H9 (cell line): Measurements from ENCODE around the gene MYO7A. TPM values are rescaled to one million over a fixed set of nuclear protein-coding genes. Genes with fewer than 3 reads are reported as not detected.

ENCODE experiments used
- DNase-seq: peaks from one replicate; pipeline ENCODE4 v3.0.0-alpha.2; 2017
- H2AFZ ChIP-seq: one replicate; pipeline ENCODE4 v1.6.1; 2013; ENCODE audit warnings: mild to moderate bottlenecking, low read length, control low read depth, moderate library complexity
- H2AK5ac ChIP-seq: 2 replicates; pipeline ENCODE4 v1.6.1; 2013; ENCODE audit warnings: low read length, control low read depth, mixed read lengths; ENCODE audit not compliant: insufficient read length
- H2BK120ac ChIP-seq: one replicate; pipeline ENCODE4 v1.6.1; 2013; ENCODE audit warnings: low read depth, mild to moderate bottlenecking, low read length, control low read depth, inconsistent platforms; ENCODE audit not compliant: poor library complexity, severe bottlenecking
- H2BK12ac ChIP-seq: 2 replicates; pipeline ENCODE4 v1.6.1; 2013; ENCODE audit warnings: low read length, control low read depth, mixed read lengths, low read depth; ENCODE audit not compliant: insufficient read length
- H2BK15ac ChIP-seq: 2 replicates; pipeline ENCODE4 v1.6.1; 2013; ENCODE audit warnings: low read depth, low read length, control low read depth
- H2BK20ac ChIP-seq: one replicate; pipeline ENCODE4 v1.6.1; 2013; ENCODE audit warnings: low read depth, mild to moderate bottlenecking, low read length, control low read depth, inconsistent platforms; ENCODE audit not compliant: poor library complexity, severe bottlenecking
- H2BK5ac ChIP-seq: 2 replicates; pipeline ENCODE4 v1.6.1; 2013; ENCODE audit warnings: low read length, control low read depth, mixed read lengths; ENCODE audit not compliant: insufficient read length
- H3K14ac ChIP-seq: 2 replicates; pipeline ENCODE4 v1.6.1; 2013; ENCODE audit warnings: low read length, control low read depth; ENCODE audit not compliant: insufficient read depth
- H3K18ac ChIP-seq: 2 replicates; pipeline ENCODE4 v1.6.1; 2013; ENCODE audit warnings: low read depth, mild to moderate bottlenecking, mixed read lengths, low read length, control low read depth; ENCODE audit not compliant: insufficient read length
- H3K23ac ChIP-seq: 2 replicates; pipeline ENCODE4 v1.6.1; 2013; ENCODE audit warnings: low read length, control low read depth, mixed read lengths, low read depth; ENCODE audit not compliant: insufficient read length
- H3K23me2 ChIP-seq: 2 replicates; pipeline ENCODE4 v1.6.1; 2013; ENCODE audit warnings: low read depth, mild to moderate bottlenecking, mixed read lengths, low read length, control low read depth; ENCODE audit not compliant: insufficient read length, poor library complexity, severe bottlenecking
- H3K27ac ChIP-seq: 2 replicates; pipeline ENCODE4 v1.5.1; 2013; ENCODE audit warnings: low read length, control low read depth, mixed read lengths, low read depth; ENCODE audit not compliant: insufficient read length
- H3K27me3 ChIP-seq: 2 replicates; pipeline ENCODE4 v1.6.1; 2013; ENCODE audit warnings: low read length, control low read depth, inconsistent platforms; ENCODE audit not compliant: insufficient read depth
- H3K4ac ChIP-seq: 2 replicates; pipeline ENCODE4 v1.6.1; 2013; ENCODE audit warnings: low read depth, mild to moderate bottlenecking, control low read depth, inconsistent platforms, low read length, moderate library complexity
- H3K4me1 ChIP-seq: 2 replicates; pipeline ENCODE4 v1.6.1; 2013; ENCODE audit warnings: low read length, control low read depth, inconsistent platforms; ENCODE audit not compliant: insufficient read depth
- H3K4me2 ChIP-seq: 2 replicates; pipeline ENCODE4 v1.6.1; 2013; ENCODE audit warnings: low read length, control low read depth, mixed read lengths; ENCODE audit not compliant: insufficient read length, insufficient read depth
- H3K56ac ChIP-seq: 2 replicates; pipeline ENCODE4 v1.6.1; 2013; ENCODE audit warnings: low read depth, mild to moderate bottlenecking, mixed read lengths, low read length, control low read depth; ENCODE audit not compliant: insufficient read length
- H3K79me1 ChIP-seq: 2 replicates; pipeline ENCODE4 v1.6.1; 2013; ENCODE audit warnings: low read depth, mild to moderate bottlenecking, moderate library complexity, low read length, control low read depth, inconsistent platforms; ENCODE audit not compliant: insufficient read depth, poor library complexity, severe bottlenecking
- H3K79me2 ChIP-seq: 2 replicates; pipeline ENCODE4 v1.6.1; 2013; ENCODE audit warnings: low read length, control low read depth, inconsistent platforms; ENCODE audit not compliant: insufficient read depth
- H3K9ac ChIP-seq: 2 replicates; pipeline ENCODE4 v1.6.1; 2013; ENCODE audit warnings: low read length, control low read depth, mixed read lengths; ENCODE audit not compliant: insufficient read length; ENCODE audit errors: extremely low read depth
- H3K9me3 ChIP-seq: one replicate; pipeline ENCODE4 v1.6.1; 2013; ENCODE audit warnings: low read depth, low read length, inconsistent platforms; ENCODE audit not compliant: control insufficient read depth
- H3T11ph ChIP-seq: one replicate; pipeline ENCODE4 v1.6.1; 2013; ENCODE audit warnings: mild to moderate bottlenecking, low read length, control low read depth, inconsistent platforms
- H4K20me1 ChIP-seq: one replicate; pipeline ENCODE4 v1.6.1; 2013; ENCODE audit not compliant: control insufficient read depth, insufficient read length, insufficient read depth
- H4K5ac ChIP-seq: 2 replicates; pipeline ENCODE4 v1.6.1; 2013; ENCODE audit warnings: low read depth, mild to moderate bottlenecking, mixed read lengths, low read length, control low read depth; ENCODE audit not compliant: insufficient read length
- H4K8ac ChIP-seq: replicated peaks from 2 replicates; pipeline ENCODE4 v1.6.1; 2013; ENCODE audit warnings: low read length, control low read depth, mixed read lengths, low read depth; ENCODE audit not compliant: insufficient read length
- H4K91ac ChIP-seq: 2 replicates; pipeline ENCODE4 v1.6.1; 2013; ENCODE audit warnings: low read depth, mild to moderate bottlenecking, moderate library complexity, mixed read lengths, low read length, control low read depth; ENCODE audit not compliant: insufficient read length
- H3K27ac Mint-ChIP-seq, 3 experiments: 2 replicates in 2 of 3; 3 replicates in 1 of 3; pipeline ENCODE4 v1.8.0; 2020 to 2021; ENCODE audit warnings: mixed read lengths in 3 of 3, mild to moderate bottlenecking in 1 of 3, moderate library complexity in 1 of 3
- H3K27me3 Mint-ChIP-seq: 2 replicates; pipeline ENCODE4 v1.8.0; 2021; ENCODE audit warnings: low read depth, mild to moderate bottlenecking, moderate library complexity, mixed read lengths
- H3K36me3 Mint-ChIP-seq, 3 experiments: 2 replicates in 2 of 3; 3 replicates in 1 of 3; pipeline ENCODE4 v1.8.0; 2020 to 2021; ENCODE audit warnings: low read depth in 3 of 3, mixed read lengths in 3 of 3; ENCODE audit not compliant: insufficient read depth in 1 of 3
- H3K4me1 Mint-ChIP-seq, 2 experiments: 2 replicates each; pipeline ENCODE4 v1.8.0; 2020; ENCODE audit warnings: mixed read lengths in 2 of 2
- H3K4me3 Mint-ChIP-seq, 2 experiments: 2 replicates in 1 of 2; 3 replicates in 1 of 2; pipeline ENCODE4 v1.8.0; 2020 to 2021; ENCODE audit warnings: mild to moderate bottlenecking in 2 of 2, mixed read lengths in 2 of 2, moderate library complexity in 1 of 2
- H3K9me3 Mint-ChIP-seq, 2 experiments: 2 replicates in 1 of 2; 3 replicates in 1 of 2; pipeline ENCODE4 v1.8.0; 2020; ENCODE audit warnings: mild to moderate bottlenecking in 2 of 2, mixed read lengths in 2 of 2, moderate library complexity in 1 of 2
- WGBS: extraction: QIAGEN DNeasy Blood & Tissue Kit; methylation state at CpG from one replicate; pipeline ENCODE4 v1.1.7; 2013; ENCODE audit warnings: missing lambda C conversion rate, low lambda C conversion rate, mixed read lengths; ENCODE audit not compliant: insufficient read length; ENCODE audit errors: extremely low coverage; 5-methylcytosine and 5-hydroxymethylcytosine counted together
- total RNA-seq: library from RNA; stranded (reverse); gene quantifications from 2 replicates; pipeline ENCODE4 v1.2.1, GENCODE V29; 2021
- TF ChIP-seq, protein P1 (sequence below): fragments of 200-600 bp; sonication (generic); conservative IDR thresholded peaks from 3 replicates; pipeline ENCODE4 v1.8.0; 2021; ENCODE audit warnings: antibody characterized with exemption, mild to moderate bottlenecking

Gene MYO7A
- total RNA-seq, 1 experiment from 2014 or later, result 1.6 TPM

GRCh38 chr11:77094841-77095365 lies 33.1 kb upstream of the MYO7A start:
- H3K4me1 Mint-ChIP-seq, result peaks cover 6 to 19% of the 10 kb centered on the region in 2 experiments
- no peaks in the 10 kb centered on the region for H3K79me1 ChIP-seq
- H3T11ph ChIP-seq, result no peak overlapping the region
- TF ChIP-seq, protein P1, sequence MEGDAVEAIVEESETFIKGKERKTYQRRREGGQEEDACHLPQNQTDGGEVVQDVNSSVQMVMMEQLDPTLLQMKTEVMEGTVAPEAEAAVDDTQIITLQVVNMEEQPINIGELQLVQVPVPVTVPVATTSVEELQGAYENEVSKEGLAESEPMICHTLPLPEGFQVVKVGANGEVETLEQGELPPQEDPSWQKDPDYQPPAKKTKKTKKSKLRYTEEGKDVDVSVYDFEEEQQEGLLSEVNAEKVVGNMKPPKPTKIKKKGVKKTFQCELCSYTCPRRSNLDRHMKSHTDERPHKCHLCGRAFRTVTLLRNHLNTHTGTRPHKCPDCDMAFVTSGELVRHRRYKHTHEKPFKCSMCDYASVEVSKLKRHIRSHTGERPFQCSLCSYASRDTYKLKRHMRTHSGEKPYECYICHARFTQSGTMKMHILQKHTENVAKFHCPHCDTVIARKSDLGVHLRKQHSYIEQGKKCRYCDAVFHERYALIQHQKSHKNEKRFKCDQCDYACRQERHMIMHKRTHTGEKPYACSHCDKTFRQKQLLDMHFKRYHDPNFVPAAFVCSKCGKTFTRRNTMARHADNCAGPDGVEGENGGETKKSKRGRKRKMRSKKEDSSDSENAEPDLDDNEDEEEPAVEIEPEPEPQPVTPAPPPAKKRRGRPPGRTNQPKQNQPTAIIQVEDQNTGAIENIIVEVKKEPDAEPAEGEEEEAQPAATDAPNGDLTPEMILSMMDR, result no peak
- H2BK5ac ChIP-seq, result no peak overlapping the region
- no peak overlapping the region for H3K4me2 ChIP-seq
- no peaks in the 10 kb centered on the region for H3K23me2 ChIP-seq
- H4K8ac ChIP-seq, result no peak overlapping the region
- H3K4ac ChIP-seq, result no peak overlapping the region
- no peaks in the 10 kb centered on the region for H3K9me3 ChIP-seq
- H3K27ac ChIP-seq, result no peak overlapping the region
- H3K27me3 Mint-ChIP-seq, result no peaks in the 10 kb centered on the region
- H3K14ac ChIP-seq, result no peak overlapping the region
- H3K36me3 Mint-ChIP-seq, result peaks cover 0 to 3% (median 0%) of the 10 kb centered on the region in 3 experiments; a peak in 1 of 7 replicates
- H3K18ac ChIP-seq, result no peak overlapping the region
- H3K4me3 Mint-ChIP-seq, result no peak overlapping the region
- no peak overlapping the region for H4K5ac ChIP-seq
- no peak overlapping the region for H2BK15ac ChIP-seq
- no peak overlapping the region for H2AK5ac ChIP-seq
- H4K91ac ChIP-seq, result no peak overlapping the region
- peaks cover 0 to 3% of the 10 kb centered on the region in 2 experiments; a peak in 1 of 5 replicates for H3K9me3 Mint-ChIP-seq
- DNase-seq, result no peak
- no peak overlapping the region for H2BK120ac ChIP-seq
- H3K23ac ChIP-seq, result no peak overlapping the region
- H3K27me3 ChIP-seq, result no peaks in the 10 kb centered on the region
- no peak overlapping the region for H2BK12ac ChIP-seq
- H3K79me2 ChIP-seq, result no peaks in the 10 kb centered on the region
- no CpG with 5 or more reads among the region's 7 CpGs for WGBS
- no peak overlapping the region for H2AFZ ChIP-seq
- H3K56ac ChIP-seq, result no peak overlapping the region
- H3K4me1 ChIP-seq, result no peaks in the 10 kb centered on the region
- no peak overlapping the region for H2BK20ac ChIP-seq
- H3K27ac Mint-ChIP-seq, result no peak overlapping the region; a peak in 1 of 7 replicates
- no peak overlapping the region for H3K9ac ChIP-seq
- no peaks in the 10 kb centered on the region for H4K20me1 ChIP-seq
